Islet precursor cell (in vitro differentiated cells): ENCODE measurements around the gene SIK3.
"Not testable (repeated sequence)": the region's sequence is repeated elsewhere in the genome, so short reads cannot be mapped to it uniquely, and the experiment has no call there.

Experiments used
- DNase-seq: peaks from one replicate; pipeline ENCODE4 v3.0.0-alpha.2; 2018

The SIK3 gene

GRCh38 chr11:117044287-117045035, 53.8 kb downstream of the SIK3 start:
- no peak for DNase-seq

GRCh38 chr11:117042689-117043088, 55.5 kb downstream of the SIK3 start:
- no peak for DNase-seq

GRCh38 chr11:117039900-117040299, 58.3 kb downstream of the SIK3 start:
- DNase-seq: no peak

GRCh38 chr11:117039270-117039669, 59.0 kb downstream of the SIK3 start:
- DNase-seq: no peak

- no peak for DNase-seq
These were observed 60.3 kb downstream of the SIK3 start for GRCh38 chr11:117037975-117038350.

GRCh38 chr11:117037279-117037974, 60.8 kb downstream of the SIK3 start:
- DNase-seq: no peak

- no peak for DNase-seq
These were observed 63.3 kb downstream of the SIK3 start for GRCh38 chr11:117034901-117035300.

- DNase-seq: no peak
These were observed 71.5 kb downstream of the SIK3 start for GRCh38 chr11:117026593-117027330.

- not testable (repeated sequence) for DNase-seq
These were observed 74.5 kb downstream of the SIK3 start for GRCh38 chr11:117023707-117024106.

GRCh38 chr11:117023178-117023577, 75.0 kb downstream of the SIK3 start:
- no peak for DNase-seq

- DNase-seq: no peak
These were observed 75.7 kb downstream of the SIK3 start for GRCh38 chr11:117022526-117022925.

- DNase-seq: no peak
These were observed 77.2 kb downstream of the SIK3 start for GRCh38 chr11:117020869-117021564.

- DNase-seq: no peak
These were observed 77.9 kb downstream of the SIK3 start for GRCh38 chr11:117020287-117020686.

GRCh38 chr11:117019871-117020270, 78.4 kb downstream of the SIK3 start:
- no peak for DNase-seq

GRCh38 chr11:117017456-117017855, 80.8 kb downstream of the SIK3 start:
- DNase-seq: no peak

GRCh38 chr11:117016747-117017146, 81.5 kb downstream of the SIK3 start:
- no peak for DNase-seq

- no peak for DNase-seq
These were observed 82.0 kb downstream of the SIK3 start for GRCh38 chr11:117016246-117016645.

GRCh38 chr11:117011541-117011898, 86.7 kb downstream of the SIK3 start:
- no peak for DNase-seq

- DNase-seq: no peak
These were observed 87.3 kb downstream of the SIK3 start for GRCh38 chr11:117010808-117011540.

- no peak for DNase-seq
These were observed 88.2 kb downstream of the SIK3 start for GRCh38 chr11:117009905-117010605.

GRCh38 chr11:117005758-117006157, 92.5 kb downstream of the SIK3 start:
- DNase-seq: no peak
